Loucy (cell line): Measurements from ENCODE around the gene ARHGAP15.

ENCODE experiments used
- EZH2phosphoT487 ChIP-seq: fragments of 200-600 bp; IDR thresholded peaks from 2 replicates; pipeline ENCODE4 v1.6.1; 2018; ENCODE audit warnings: antibody characterized with exemption, mild to moderate bottlenecking, moderate library complexity, borderline replicate concordance
- TF ChIP-seq, protein P1 (sequence below): fragments of 200-600 bp; sonication (generic); conservative IDR thresholded peaks from 2 replicates; pipeline ENCODE4 v1.5.1; 2014; ENCODE audit warnings: mild to moderate bottlenecking, antibody characterized with exemption, low read length

- TF ChIP-seq, protein P1, sequence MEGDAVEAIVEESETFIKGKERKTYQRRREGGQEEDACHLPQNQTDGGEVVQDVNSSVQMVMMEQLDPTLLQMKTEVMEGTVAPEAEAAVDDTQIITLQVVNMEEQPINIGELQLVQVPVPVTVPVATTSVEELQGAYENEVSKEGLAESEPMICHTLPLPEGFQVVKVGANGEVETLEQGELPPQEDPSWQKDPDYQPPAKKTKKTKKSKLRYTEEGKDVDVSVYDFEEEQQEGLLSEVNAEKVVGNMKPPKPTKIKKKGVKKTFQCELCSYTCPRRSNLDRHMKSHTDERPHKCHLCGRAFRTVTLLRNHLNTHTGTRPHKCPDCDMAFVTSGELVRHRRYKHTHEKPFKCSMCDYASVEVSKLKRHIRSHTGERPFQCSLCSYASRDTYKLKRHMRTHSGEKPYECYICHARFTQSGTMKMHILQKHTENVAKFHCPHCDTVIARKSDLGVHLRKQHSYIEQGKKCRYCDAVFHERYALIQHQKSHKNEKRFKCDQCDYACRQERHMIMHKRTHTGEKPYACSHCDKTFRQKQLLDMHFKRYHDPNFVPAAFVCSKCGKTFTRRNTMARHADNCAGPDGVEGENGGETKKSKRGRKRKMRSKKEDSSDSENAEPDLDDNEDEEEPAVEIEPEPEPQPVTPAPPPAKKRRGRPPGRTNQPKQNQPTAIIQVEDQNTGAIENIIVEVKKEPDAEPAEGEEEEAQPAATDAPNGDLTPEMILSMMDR: no peak
- no peak for TF ChIP-seq EZH2phosphoT487
Measured at GRCh38 chr2:143607231-143608062, 478.2 kb downstream of the ARHGAP15 start.
